Suprapubic skin (tissue), 4 donors: Measurements from ENCODE around the gene GET4. TPM values are rescaled to one million over a fixed set of nuclear protein-coding genes. Genes with fewer than 3 reads are reported as not detected.
A peak's percentile ranks its signal among the peaks of the same experiment; 100 is the strongest.

Source experiments
- DNase-seq, 2 donors: peaks; one replicate each; pipeline ENCODE4 v3.0.0-alpha.2; 2019; ENCODE audit warnings: low spot score in 2 of 2
- H3K27ac ChIP-seq: fragments of 200-600 bp; sonication (generic); one replicate; pipeline ENCODE4 v1.5.1; 2019
- H3K27me3 ChIP-seq: fragments of 200-600 bp; sonication (generic); one replicate; pipeline ENCODE4 v1.5.1; 2019
- H3K36me3 ChIP-seq: fragments of 200-600 bp; sonication (generic); one replicate; pipeline ENCODE4 v1.5.1; 2019
- H3K4me1 ChIP-seq: fragments of 200-600 bp; sonication (generic); one replicate; pipeline ENCODE4 v1.5.1; 2019
- H3K4me3 ChIP-seq: fragments of 200-600 bp; sonication (generic); one replicate; pipeline ENCODE4 v1.5.1; 2019; ENCODE audit warnings: mild to moderate bottlenecking
- H3K9me3 ChIP-seq: fragments of 200-600 bp; sonication (generic); one replicate; pipeline ENCODE4 v1.5.1; 2019
- EP300 ChIP-seq: sonication (generic); formaldehyde crosslinking; IDR thresholded peaks from one replicate; pipeline ENCODE4 v1.6.1; 2017; ENCODE audit warnings: antibody characterized with exemption
- POLR2A ChIP-seq, 2 donors: fragments of 450-650 bp; IDR thresholded peaks; one replicate each; pipeline ENCODE4 v1.6.1; 2017; ENCODE audit warnings: antibody characterized with exemption in 2 of 2, mild to moderate bottlenecking in 2 of 2, moderate library complexity in 2 of 2
- POLR2AphosphoS5 ChIP-seq, 3 donors: sonication (generic); formaldehyde crosslinking; IDR thresholded peaks; one replicate each; pipeline ENCODE4 v1.6.1; 2017; ENCODE audit warnings: antibody characterized with exemption in 3 of 3
- WGBS: methylation state at CpG from one replicate; pipeline ENCODE4 v1.1.5; 2018; 5-methylcytosine and 5-hydroxymethylcytosine counted together
- total RNA-seq, 4 donors: library from RNA; depleted of rRNA; stranded (reverse); fragments of >200 nt; gene quantifications; one replicate each; pipeline ENCODE4 v1.1.0, GENCODE V29; 2016
- TF ChIP-seq, protein P1 (sequence below), 2 donors: fragments of 200-600 bp in 1 of 2; fragments of 450-650 bp in 1 of 2; sonication (generic) in 1 of 2; IDR thresholded peaks; one replicate each; pipeline ENCODE4 v1.5.1; 2016 to 2019; ENCODE audit warnings: antibody characterized with exemption in 2 of 2, mild to moderate bottlenecking in 1 of 2, moderate library complexity in 1 of 2

The GET4 gene
- total RNA-seq, 4 donors from 2014 or later = 27.7 to 58.2 (median 47.8) TPM

DNA sequence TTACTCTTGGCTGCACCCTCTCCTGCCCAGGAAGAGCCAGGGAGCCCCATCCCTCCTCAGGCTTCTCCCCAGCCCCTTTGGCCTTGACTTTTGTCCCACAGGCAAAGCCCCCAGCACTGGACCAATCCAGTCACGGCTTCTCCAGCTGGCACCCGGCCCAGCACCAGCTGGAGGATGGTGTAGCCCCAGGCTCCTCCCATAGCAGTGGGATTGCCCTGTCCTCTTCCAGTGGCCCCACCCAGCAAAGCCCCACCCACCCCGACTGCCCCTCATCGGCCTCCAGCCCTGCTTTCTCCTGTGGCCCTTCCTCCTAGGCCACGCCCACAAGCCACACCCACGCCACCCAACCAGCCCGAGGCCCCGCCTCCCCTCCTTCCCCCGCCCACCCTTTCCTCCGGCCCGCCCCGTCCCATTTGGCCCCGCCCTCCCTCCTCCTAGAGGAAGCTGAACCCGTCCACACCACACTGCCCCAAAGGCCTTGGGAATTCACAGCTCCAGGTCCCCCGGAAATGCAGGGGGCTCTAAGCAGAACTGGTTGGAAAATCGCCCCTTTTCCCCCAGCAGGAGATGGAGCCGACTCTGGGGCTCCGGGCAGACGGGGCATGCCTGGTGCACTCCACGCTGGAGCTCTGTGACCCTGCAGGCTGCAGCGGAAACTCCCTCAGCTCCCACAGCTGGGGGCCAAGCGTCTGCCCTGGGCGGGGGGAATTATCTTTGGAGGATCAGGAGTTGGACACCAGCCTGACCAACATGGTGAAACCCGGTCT, 25.2 kb downstream of the GET4 start:
- H3K9me3 ChIP-seq = no peaks in the 10 kb centered on the region
- WGBS = 35% methylated on average over 14 of the region's 24 CpGs
- peaks cover 8% of the 10 kb centered on the region for H3K27me3 ChIP-seq
- peaks cover 16% of the 10 kb centered on the region for H3K4me1 ChIP-seq
- DNase-seq = no peak
- TF ChIP-seq, protein P1, sequence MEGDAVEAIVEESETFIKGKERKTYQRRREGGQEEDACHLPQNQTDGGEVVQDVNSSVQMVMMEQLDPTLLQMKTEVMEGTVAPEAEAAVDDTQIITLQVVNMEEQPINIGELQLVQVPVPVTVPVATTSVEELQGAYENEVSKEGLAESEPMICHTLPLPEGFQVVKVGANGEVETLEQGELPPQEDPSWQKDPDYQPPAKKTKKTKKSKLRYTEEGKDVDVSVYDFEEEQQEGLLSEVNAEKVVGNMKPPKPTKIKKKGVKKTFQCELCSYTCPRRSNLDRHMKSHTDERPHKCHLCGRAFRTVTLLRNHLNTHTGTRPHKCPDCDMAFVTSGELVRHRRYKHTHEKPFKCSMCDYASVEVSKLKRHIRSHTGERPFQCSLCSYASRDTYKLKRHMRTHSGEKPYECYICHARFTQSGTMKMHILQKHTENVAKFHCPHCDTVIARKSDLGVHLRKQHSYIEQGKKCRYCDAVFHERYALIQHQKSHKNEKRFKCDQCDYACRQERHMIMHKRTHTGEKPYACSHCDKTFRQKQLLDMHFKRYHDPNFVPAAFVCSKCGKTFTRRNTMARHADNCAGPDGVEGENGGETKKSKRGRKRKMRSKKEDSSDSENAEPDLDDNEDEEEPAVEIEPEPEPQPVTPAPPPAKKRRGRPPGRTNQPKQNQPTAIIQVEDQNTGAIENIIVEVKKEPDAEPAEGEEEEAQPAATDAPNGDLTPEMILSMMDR (IDR thresholded peaks at IDR 0.05) = no peak
- TF ChIP-seq POLR2A (IDR thresholded peaks at IDR 0.05) (no peak), EP300 (no peak), POLR2AphosphoS5 (IDR thresholded peaks at IDR 0.05) (no peak)
- H3K36me3 ChIP-seq = peaks cover 19% of the 10 kb centered on the region
- H3K4me3 ChIP-seq = no peak overlapping the region
- no peak overlapping the region for H3K27ac ChIP-seq

DNA sequence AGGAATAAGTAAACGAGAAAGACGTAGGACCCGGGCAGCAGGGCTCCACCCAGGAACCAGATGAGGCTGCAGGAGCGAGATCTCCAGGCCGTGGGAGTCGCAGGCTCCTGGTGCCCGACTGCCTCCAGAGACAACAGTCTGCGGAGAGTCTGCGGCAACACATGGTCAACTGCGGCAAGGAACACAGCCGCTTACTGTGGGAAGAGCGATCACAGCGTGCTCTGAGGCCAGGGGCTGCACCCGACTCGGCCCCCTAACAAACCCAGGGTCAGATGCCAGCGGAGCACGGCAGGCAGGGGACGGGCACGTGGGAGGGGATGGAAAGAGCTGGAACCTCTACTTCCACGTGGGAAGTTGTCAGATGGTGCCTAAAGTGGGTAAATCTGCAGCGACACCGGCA, 26.6 kb downstream of the GET4 start:
- 90% methylated on average over 22 of the region's 22 CpGs for WGBS
- Histone ChIP-seq H3K4me1 (peaks cover 18% of the 10 kb centered on the region), H3K9me3 (no peaks in the 10 kb centered on the region), H3K4me3 (no peak overlapping the region), H3K27ac (no peak overlapping the region), H3K27me3 (peaks cover 8% of the 10 kb centered on the region), H3K36me3 (peaks cover 4% of the 10 kb centered on the region)
- no peak for TF ChIP-seq EP300
- TF ChIP-seq, protein P1 (IDR thresholded peaks at IDR 0.05) = no peak
- no peak for TF ChIP-seq POLR2A (IDR thresholded peaks at IDR 0.05)
- TF ChIP-seq POLR2AphosphoS5 (IDR thresholded peaks at IDR 0.05) = no peak
- no peak for DNase-seq

DNA sequence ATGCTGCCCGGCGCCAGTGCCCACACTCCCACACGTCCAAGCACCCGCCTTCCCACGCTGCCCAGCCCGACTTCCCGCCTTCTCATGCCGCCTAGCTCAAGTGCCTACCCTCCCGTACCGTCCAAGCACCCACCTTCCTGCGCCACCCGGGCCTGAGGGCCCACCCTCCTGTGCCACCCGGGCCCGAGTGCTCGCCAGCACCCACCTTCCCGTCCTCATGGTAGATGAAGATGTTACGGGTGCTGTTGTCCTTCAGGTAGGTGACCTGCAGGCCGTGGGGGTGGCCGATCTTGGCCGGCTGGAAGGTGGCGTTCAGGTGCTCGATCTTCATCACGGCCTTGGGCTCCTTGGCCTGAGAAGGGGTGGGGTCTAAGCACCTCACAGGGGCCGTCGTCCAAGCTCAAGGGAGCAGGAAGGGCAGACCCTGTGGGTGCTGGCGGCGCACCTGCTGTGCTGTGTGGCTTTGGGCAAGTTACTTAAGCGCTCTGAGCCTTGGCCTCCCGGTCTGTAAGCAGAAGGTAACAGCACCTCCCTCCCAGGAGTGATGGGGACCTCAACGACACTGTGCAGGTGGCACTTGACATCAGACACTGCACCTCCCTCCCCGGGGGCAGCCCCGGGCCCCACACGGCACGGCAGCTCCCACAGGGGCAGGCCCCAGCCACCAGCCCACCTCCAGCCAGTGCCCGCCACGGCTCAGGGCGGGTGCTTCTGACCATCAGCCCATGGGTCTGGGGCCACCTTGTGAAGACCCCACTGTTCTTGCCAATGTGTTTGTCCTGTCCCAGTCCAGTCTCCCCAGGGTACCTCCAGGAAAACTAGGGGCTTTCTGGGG, 27.8 kb downstream of the GET4 start:
- no peak for TF ChIP-seq POLR2A (IDR thresholded peaks at IDR 0.05)
- no peak for TF ChIP-seq EP300
- no peak for TF ChIP-seq POLR2AphosphoS5 (IDR thresholded peaks at IDR 0.05)
- TF ChIP-seq, protein P1 (IDR thresholded peaks at IDR 0.05) = no peak
- no peak overlapping the region for H3K27ac ChIP-seq
- DNase-seq = no peak
- peak overlapping the region; percentile 22 for H3K4me3 ChIP-seq
- H3K9me3 ChIP-seq = no peaks in the 10 kb centered on the region
- peaks cover 8% of the 10 kb centered on the region for H3K27me3 ChIP-seq
- peaks cover 28% of the 10 kb centered on the region for H3K4me1 ChIP-seq
- 88% methylated on average over 25 of the region's 37 CpGs for WGBS
- no peaks in the 10 kb centered on the region for H3K36me3 ChIP-seq

DNA sequence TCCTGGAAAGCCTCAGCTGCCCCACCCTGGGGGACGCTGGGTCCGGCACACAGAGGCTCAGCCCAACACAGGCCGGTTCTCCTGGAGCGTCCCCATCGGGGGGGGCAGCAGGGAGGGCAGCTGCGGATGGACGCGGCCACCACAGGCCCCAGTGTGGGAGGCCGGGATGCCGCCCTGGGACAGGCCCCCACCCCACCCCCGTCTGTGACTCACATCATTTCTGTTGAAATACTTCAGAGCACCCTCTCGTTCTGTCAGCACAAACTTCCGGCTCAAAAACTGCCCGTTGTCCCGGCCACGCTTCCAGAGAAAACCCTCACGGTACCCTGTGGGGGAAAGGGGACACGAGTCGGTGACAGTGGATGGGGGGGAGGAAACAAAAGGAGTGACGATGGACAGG, 28.5 kb downstream of the GET4 start:
- H3K4me3 ChIP-seq = peak overlapping the region; percentile 22

More for the DNA sequence above, 28.5 kb downstream of the GET4 start:
- Histone ChIP-seq H3K27ac (no peak overlapping the region), H3K36me3 (no peaks in the 10 kb centered on the region), H3K4me1 (peaks cover 30% of the 10 kb centered on the region), H3K9me3 (no peaks in the 10 kb centered on the region), H3K27me3 (peaks cover 8% of the 10 kb centered on the region)
- TF ChIP-seq EP300 = no peak
- no peak for TF ChIP-seq POLR2A (IDR thresholded peaks at IDR 0.05)
- TF ChIP-seq, protein P1 (IDR thresholded peaks at IDR 0.05) = no peak
- TF ChIP-seq POLR2AphosphoS5 (IDR thresholded peaks at IDR 0.05) = no peak
- 55% methylated on average over 12 of the region's 20 CpGs for WGBS
- no peak for DNase-seq
